WTC11 (cell line): ENCODE data around the gene MTURN. TPM values are rescaled to one million over a fixed set of nuclear protein-coding genes. Genes with fewer than 3 reads are reported as not detected.

Source experiments
- ATAC-seq: fragments of 200-7000 bp; cut with Tn5 transposase; 2 replicates; pipeline ENCODE4 v1.10.0; 2021; ENCODE audit warnings: mild to moderate bottlenecking, moderate library complexity
- CTCF ChIA-PET: fragments of 300-600 bp; sonication (Branson Sonifier 250); formaldehyde crosslinking; loops from one replicate; lab custom pipeline; 2021; ENCODE audit warnings: antibody characterized with exemption; lab: Charles Lee
- POLR2A ChIA-PET: fragments of 350-600 bp; sonication (Branson Sonifier 250); formaldehyde crosslinking; loops from one replicate; lab custom pipeline; 2021; ENCODE audit warnings: antibody characterized with exemption; lab: Charles Lee
- DNase-seq: peaks from one replicate; pipeline ENCODE4 v3.0.0; 2021; ENCODE audit warnings: low spot score
- H3K27ac Mint-ChIP-seq: 2 replicates; pipeline ENCODE4 v1.8.0; 2021; ENCODE audit warnings: mixed read lengths
- H3K27me3 Mint-ChIP-seq: 2 replicates; pipeline ENCODE4 v1.8.0; 2021; ENCODE audit warnings: low read depth, mild to moderate bottlenecking, moderate library complexity, mixed read lengths
- H3K36me3 Mint-ChIP-seq: 2 replicates; pipeline ENCODE4 v1.8.0; 2021; ENCODE audit warnings: mixed read lengths
- H3K4me1 Mint-ChIP-seq: 2 replicates; pipeline ENCODE4 v1.8.0; 2022; ENCODE audit warnings: mixed read lengths
- H3K4me3 Mint-ChIP-seq: 2 replicates; pipeline ENCODE4 v1.8.0; 2021; ENCODE audit warnings: mild to moderate bottlenecking, moderate library complexity, mixed read lengths
- H3K9me3 Mint-ChIP-seq: 2 replicates; pipeline ENCODE4 v1.8.0; 2021; ENCODE audit warnings: mixed read lengths
- ARID4B ChIP-seq: sonication (generic); formaldehyde crosslinking; IDR thresholded peaks from 2 replicates; pipeline ENCODE4 v1.8.0; 2023; ENCODE audit warnings: missing genetic modification reagents, mild to moderate bottlenecking, borderline replicate concordance
- ATF3 ChIP-seq: sonication (generic); formaldehyde crosslinking; conservative IDR thresholded peaks from 2 replicates; pipeline ENCODE4 v1.8.1; 2022; ENCODE audit warnings: mild to moderate bottlenecking, missing genetic modification reagents
- JUN ChIP-seq: sonication (generic); formaldehyde crosslinking; IDR thresholded peaks from 2 replicates; pipeline ENCODE4 v1.8.0; 2023; ENCODE audit warnings: mild to moderate bottlenecking, missing genetic modification reagents
- MAX ChIP-seq: sonication (generic); formaldehyde crosslinking; IDR thresholded peaks from 2 replicates; pipeline ENCODE4 v1.8.0; 2022; ENCODE audit warnings: mild to moderate bottlenecking, missing genetic modification reagents
- MXD4 ChIP-seq: fragments of 250-450 bp; sonication (Bioruptor Pico); IDR thresholded peaks from 2 replicates; pipeline ENCODE4 v1.8.0; 2021; ENCODE audit warnings: mild to moderate bottlenecking, moderate library complexity, borderline replicate concordance
- SMAD3 ChIP-seq: sonication (generic); formaldehyde crosslinking; IDR thresholded peaks from 2 replicates; pipeline ENCODE4 v1.8.0; 2022; ENCODE audit warnings: missing genetic modification reagents, mild to moderate bottlenecking, borderline replicate concordance
- STAT6 ChIP-seq: sonication (generic); formaldehyde crosslinking; conservative IDR thresholded peaks from 2 replicates; pipeline ENCODE4 v1.8.1; 2023; ENCODE audit warnings: mild to moderate bottlenecking, low read depth, missing genetic modification reagents, moderate library complexity
- TEAD4 ChIP-seq: sonication (generic); formaldehyde crosslinking; IDR thresholded peaks from 2 replicates; pipeline ENCODE4 v1.8.0; 2022; ENCODE audit warnings: mild to moderate bottlenecking, missing genetic modification reagents
- ZBTB43 ChIP-seq: sonication (generic); formaldehyde crosslinking; IDR thresholded peaks from 2 replicates; pipeline ENCODE4 v1.8.1; 2023; ENCODE audit warnings: mild to moderate bottlenecking, missing genetic modification reagents
- ZMAT4 ChIP-seq: fragments of 250-450 bp; sonication (Bioruptor Pico); IDR thresholded peaks from 2 replicates; pipeline ENCODE4 v1.9.0; 2021; ENCODE audit warnings: mild to moderate bottlenecking
- ZNF232 ChIP-seq: sonication (generic); formaldehyde crosslinking; IDR thresholded peaks from 2 replicates; pipeline ENCODE4 v1.8.0; 2022; ENCODE audit warnings: mild to moderate bottlenecking, missing genetic modification reagents
- ZNF423 ChIP-seq: fragments of 250-450 bp; sonication (Bioruptor Pico); IDR thresholded peaks from 2 replicates; pipeline ENCODE4 v2.1.2; 2022; ENCODE audit warnings: mild to moderate bottlenecking, moderate library complexity
- ZNF512 ChIP-seq: sonication (generic); formaldehyde crosslinking; IDR thresholded peaks from 2 replicates; pipeline ENCODE4 v1.8.1; 2022; ENCODE audit warnings: missing genetic modification reagents, borderline replicate concordance
- ZNF532 ChIP-seq: fragments of 250-450 bp; sonication (Bioruptor Pico); IDR thresholded peaks from 2 replicates; pipeline ENCODE4 v1.9.0; 2021; ENCODE audit warnings: mild to moderate bottlenecking, borderline replicate concordance
- ZSCAN18 ChIP-seq: fragments of 250-450 bp; sonication (Bioruptor Pico); IDR thresholded peaks from 2 replicates; pipeline ENCODE4 v2.1.2; 2022; ENCODE audit warnings: mild to moderate bottlenecking, moderate library complexity
- total RNA-seq: library from RNA; stranded (reverse); gene quantifications from 3 replicates; pipeline ENCODE4 v1.2.3, GENCODE V29; 2021

MTURN gene
- total RNA-seq, 1 experiment from 2014 or later = 5.0 TPM

GRCh38 chr7:30181736-30182522 is 47.1 kb downstream of the MTURN start (continued):
- TF ChIP-seq ZNF532 (no peak), ZNF232 (CRISPR knock-in tag) (no peak), ARID4B (CRISPR knock-in tag) (no peak), MAX (no peak), JUN (CRISPR knock-in tag) (no peak), STAT6 (CRISPR knock-in tag) (no peak), ZBTB43 (no peak)

- H3K4me3 Mint-ChIP-seq = no peak overlapping the region
- ATAC-seq (no peak), DNase-seq (no peak)
- TF ChIP-seq ZMAT4 = no peak
- no peak for TF ChIP-seq ATF3 (CRISPR knock-in tag)
- no peak for TF ChIP-seq MXD4 (CRISPR knock-in tag)
- no peak for TF ChIP-seq SMAD3 (CRISPR knock-in tag)
- no peak for TF ChIP-seq ZNF512 (CRISPR knock-in tag)
- no peak for TF ChIP-seq MAX
- TF ChIP-seq TEAD4 (CRISPR knock-in tag) = no peak
- TF ChIP-seq ZSCAN18 = no peak
- TF ChIP-seq ZNF423 (CRISPR knock-in tag) = no peak
- H3K9me3 Mint-ChIP-seq = peaks cover 26% of the 10 kb centered on the region
- H3K4me1 Mint-ChIP-seq = peaks cover 7% of the 10 kb centered on the region
- POLR2A ChIA-PET = no interaction called here
- H3K27me3 Mint-ChIP-seq = peaks cover 2% of the 10 kb centered on the region; the same call in 1 of the 2 replicates
- no peak overlapping the region for H3K27ac Mint-ChIP-seq
- H3K36me3 Mint-ChIP-seq = peaks cover 17% of the 10 kb centered on the region
- CTCF ChIA-PET = no interaction called here
Measured at GRCh38 chr7:30182814-30183213, 48.0 kb downstream of the MTURN start.
